Trophoblast cell (in vitro differentiated cells and primary cell): ENCODE measurements around the gene AGBL1.

ENCODE experiments used
- DNase-seq, 2 donors: peaks; one replicate each; pipeline ENCODE4 v3.0.0-alpha.2; 2016
- H2AFZ ChIP-seq: 2 replicates; pipeline ENCODE4 v1.6.1; 2013; ENCODE audit warnings: low read length, moderate library complexity, mild to moderate bottlenecking; ENCODE audit not compliant: insufficient read depth, poor library complexity
- H2AK5ac ChIP-seq: 2 replicates; pipeline ENCODE4 v1.6.1; 2013; ENCODE audit warnings: mild to moderate bottlenecking, low read length
- H2BK120ac ChIP-seq: 2 replicates; pipeline ENCODE4 v1.6.1; 2013; ENCODE audit warnings: low read length, mild to moderate bottlenecking, moderate library complexity; ENCODE audit not compliant: insufficient read depth, poor library complexity
- H2BK12ac ChIP-seq: 2 replicates; pipeline ENCODE4 v1.6.1; 2013; ENCODE audit warnings: mild to moderate bottlenecking, low read length, moderate library complexity
- H2BK5ac ChIP-seq: 2 replicates; pipeline ENCODE4 v1.6.1; 2013; ENCODE audit warnings: low read length, low read depth, moderate library complexity, mild to moderate bottlenecking; ENCODE audit not compliant: poor library complexity
- H3K14ac ChIP-seq: 2 replicates; pipeline ENCODE4 v1.6.1; 2013; ENCODE audit warnings: mild to moderate bottlenecking, low read length
- H3K18ac ChIP-seq: 2 replicates; pipeline ENCODE4 v1.6.1; 2013; ENCODE audit warnings: mild to moderate bottlenecking, low read length
- H3K23ac ChIP-seq: 2 replicates; pipeline ENCODE4 v1.6.1; 2013; ENCODE audit warnings: low read length
- H3K27ac ChIP-seq: 2 replicates; pipeline ENCODE4 v1.5.1; 2013; ENCODE audit warnings: low read depth, mild to moderate bottlenecking, inconsistent platforms, low read length, moderate library complexity
- H3K27me3 ChIP-seq: 2 replicates; pipeline ENCODE4 v1.6.1; 2013; ENCODE audit warnings: inconsistent platforms, mild to moderate bottlenecking, low read length, moderate library complexity; ENCODE audit not compliant: insufficient read depth
- H3K36me3 ChIP-seq, 2 experiments: 1 replicate in 1 of 2; 2 replicates in 1 of 2; pipeline ENCODE4 v1.6.1; 2013; ENCODE audit warnings: low read length in 2 of 2, mild to moderate bottlenecking in 2 of 2, moderate library complexity in 1 of 2; ENCODE audit not compliant: insufficient read depth in 2 of 2, control insufficient read depth in 1 of 2
- H3K4ac ChIP-seq: 2 replicates; pipeline ENCODE4 v1.6.1; 2013; ENCODE audit warnings: low read depth, mild to moderate bottlenecking, low read length, moderate library complexity
- H3K4me1 ChIP-seq, 2 experiments: 1 replicate in 1 of 2; 2 replicates in 1 of 2; pipeline ENCODE4 v1.6.1; 2013; ENCODE audit warnings: low read length in 2 of 2, mild to moderate bottlenecking in 2 of 2, moderate library complexity in 1 of 2; ENCODE audit not compliant: insufficient read depth in 2 of 2, control insufficient read depth in 1 of 2
- H3K4me2 ChIP-seq: 2 replicates; pipeline ENCODE4 v1.6.1; 2013; ENCODE audit warnings: inconsistent platforms, mild to moderate bottlenecking, low read length, moderate library complexity
- H3K4me3 ChIP-seq: 2 replicates; pipeline ENCODE4 v1.5.1; 2013; ENCODE audit warnings: mild to moderate bottlenecking, low read depth, low read length, inconsistent platforms
- H3K79me1 ChIP-seq: one replicate; pipeline ENCODE4 v1.6.1; 2013; ENCODE audit warnings: low read length
- H3K79me2 ChIP-seq: 2 replicates; pipeline ENCODE4 v1.6.1; 2013; ENCODE audit warnings: low read length, mild to moderate bottlenecking; ENCODE audit not compliant: control insufficient read depth, insufficient read depth, poor library complexity
- H3K9ac ChIP-seq: 2 replicates; pipeline ENCODE4 v1.6.1; 2013; ENCODE audit warnings: mild to moderate bottlenecking, low read length
- H3K9me3 ChIP-seq: 2 replicates; pipeline ENCODE4 v1.6.1; 2013; ENCODE audit warnings: low read depth, mild to moderate bottlenecking, control low read depth, inconsistent platforms, low read length; ENCODE audit not compliant: insufficient read depth
- H4K12ac ChIP-seq: 2 replicates; pipeline ENCODE4 v1.6.1; 2013; ENCODE audit warnings: low read depth, mild to moderate bottlenecking, low read length, moderate library complexity
- H4K8ac ChIP-seq: 2 replicates; pipeline ENCODE4 v1.6.1; 2013; ENCODE audit warnings: low read depth, mild to moderate bottlenecking, low read length, moderate library complexity
- H4K91ac ChIP-seq: one replicate; pipeline ENCODE4 v1.6.1; 2013; ENCODE audit warnings: low read depth, mild to moderate bottlenecking, low read length, moderate library complexity
- WGBS: extraction: QIAGEN DNeasy Blood & Tissue Kit; methylation state at CpG from one replicate; pipeline ENCODE4 v1.1.7; 2013; ENCODE audit warnings: missing lambda C conversion rate; ENCODE audit not compliant: insufficient read length, insufficient coverage; ENCODE audit errors: extremely low coverage; 5-methylcytosine and 5-hydroxymethylcytosine counted together

AGBL1 gene

DNA sequence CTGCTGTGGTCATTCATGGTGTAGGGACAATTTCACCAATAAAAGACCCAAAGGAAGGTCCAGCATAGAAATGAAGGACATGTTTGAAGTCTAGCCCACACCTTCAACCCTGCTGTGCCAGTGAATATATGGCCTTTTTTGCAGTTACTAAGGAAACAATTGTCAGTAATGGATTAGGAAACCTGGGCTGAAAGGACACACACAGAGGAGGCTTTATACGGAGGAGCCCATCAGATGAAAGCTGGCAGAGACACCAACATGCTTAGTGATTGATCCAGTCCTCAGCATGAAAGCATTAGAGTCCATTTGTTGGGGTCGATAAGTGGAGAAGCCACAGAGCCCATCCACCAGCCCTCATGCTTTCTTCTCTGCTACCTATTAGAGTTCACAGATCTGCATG lies 584.3 kb downstream of the AGBL1 start:
- Histone ChIP-seq H3K18ac (no peak overlapping the region), H3K23ac (no peak overlapping the region), H2BK12ac (no peak overlapping the region), H3K14ac (no peak overlapping the region), H3K4me3 (no peak overlapping the region), H3K9me3 (no peaks in the 10 kb centered on the region), H3K79me1 (no peaks in the 10 kb centered on the region), H3K27me3 (no peaks in the 10 kb centered on the region), H3K9ac (no peak overlapping the region), H2AK5ac (no peak overlapping the region), H3K36me3 (no peaks in the 10 kb centered on the region), H3K4me2 (no peak overlapping the region), H3K27ac (no peak overlapping the region), H3K79me2 (no peaks in the 10 kb centered on the region), H4K91ac (no peak overlapping the region), H4K8ac (no peak overlapping the region), H2AFZ (no peak overlapping the region), H4K12ac (no peak overlapping the region), H3K4ac (no peak overlapping the region), H2BK120ac (no peak overlapping the region), H3K4me1 (no peaks in the 10 kb centered on the region), H2BK5ac (no peak overlapping the region)
- DNase-seq: no peak
- no CpG with 5 or more reads among the region's 2 CpGs for WGBS

DNA sequence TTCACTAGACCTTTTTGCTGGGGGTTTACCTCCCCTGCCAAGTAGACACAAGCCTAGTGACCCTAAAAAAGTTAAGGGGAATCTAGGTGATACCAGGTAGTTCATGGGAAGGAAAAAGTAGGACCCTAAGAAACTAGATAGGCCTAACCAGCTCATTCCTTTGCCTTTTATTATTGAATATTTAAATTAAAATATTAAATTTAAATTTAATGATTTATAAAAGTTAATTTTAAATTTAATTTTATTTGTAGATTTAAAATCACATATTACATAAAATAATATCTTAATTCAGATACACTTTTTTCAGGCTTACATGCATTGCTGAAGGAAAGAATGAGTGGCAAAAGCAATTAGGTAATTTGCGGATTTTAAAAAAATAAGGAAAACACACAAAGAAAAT lies 584.9 kb downstream of the AGBL1 start:
- Histone ChIP-seq H3K36me3 (no peaks in the 10 kb centered on the region), H4K8ac (no peak overlapping the region), H3K4ac (no peak overlapping the region), H3K79me1 (no peaks in the 10 kb centered on the region), H3K27ac (no peak overlapping the region), H3K27me3 (no peaks in the 10 kb centered on the region), H2BK120ac (no peak overlapping the region), H3K9me3 (no peaks in the 10 kb centered on the region), H3K4me2 (no peak overlapping the region), H4K12ac (no peak overlapping the region), H3K4me3 (no peak overlapping the region), H3K4me1 (no peaks in the 10 kb centered on the region), H3K79me2 (no peaks in the 10 kb centered on the region), H2BK12ac (no peak overlapping the region), H3K23ac (no peak overlapping the region), H2AK5ac (no peak overlapping the region), H4K91ac (no peak overlapping the region), H3K18ac (no peak overlapping the region), H2BK5ac (no peak overlapping the region), H3K14ac (no peak overlapping the region), H3K9ac (no peak overlapping the region), H2AFZ (no peak overlapping the region)
- WGBS: no CpG with 5 or more reads among the region's 1 CpG
- no peak for DNase-seq

DNA sequence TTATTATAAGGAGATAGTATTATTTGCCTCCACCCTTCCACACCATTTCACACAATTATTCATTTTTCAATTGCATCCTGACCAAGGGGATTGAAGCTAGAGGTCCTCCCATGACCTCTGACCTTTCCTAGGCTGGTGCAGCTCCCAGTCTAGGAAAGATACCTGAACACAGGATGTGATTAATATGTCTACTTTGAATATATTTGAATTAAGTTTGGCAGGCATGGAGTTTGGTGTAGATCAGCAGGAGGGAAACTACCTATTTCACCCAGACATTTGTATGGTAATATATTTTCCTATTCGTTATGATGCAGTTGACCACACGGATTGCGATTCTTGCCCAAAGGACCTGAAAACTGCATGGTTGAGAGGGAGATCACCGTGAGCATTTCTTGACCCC lies 596.3 kb downstream of the AGBL1 start:
- Histone ChIP-seq H3K79me2 (no peaks in the 10 kb centered on the region), H3K23ac (no peak overlapping the region), H2BK12ac (no peak overlapping the region), H3K4me2 (no peak overlapping the region), H3K27ac (no peak overlapping the region), H4K12ac (no peak overlapping the region), H3K4me3 (no peak overlapping the region), H2AK5ac (no peak overlapping the region), H3K14ac (no peak overlapping the region), H2AFZ (no peak overlapping the region), H3K4ac (no peak overlapping the region), H3K27me3 (no peaks in the 10 kb centered on the region), H4K91ac (no peak overlapping the region), H3K9ac (no peak overlapping the region), H3K4me1 (no peaks in the 10 kb centered on the region), H3K36me3 (no peaks in the 10 kb centered on the region), H4K8ac (no peak overlapping the region), H3K18ac (no peak overlapping the region), H3K79me1 (no peaks in the 10 kb centered on the region), H3K9me3 (no peaks in the 10 kb centered on the region), H2BK5ac (no peak overlapping the region), H2BK120ac (no peak overlapping the region)
- no CpG with 5 or more reads among the region's 4 CpGs for WGBS
- no peak for DNase-seq

DNA sequence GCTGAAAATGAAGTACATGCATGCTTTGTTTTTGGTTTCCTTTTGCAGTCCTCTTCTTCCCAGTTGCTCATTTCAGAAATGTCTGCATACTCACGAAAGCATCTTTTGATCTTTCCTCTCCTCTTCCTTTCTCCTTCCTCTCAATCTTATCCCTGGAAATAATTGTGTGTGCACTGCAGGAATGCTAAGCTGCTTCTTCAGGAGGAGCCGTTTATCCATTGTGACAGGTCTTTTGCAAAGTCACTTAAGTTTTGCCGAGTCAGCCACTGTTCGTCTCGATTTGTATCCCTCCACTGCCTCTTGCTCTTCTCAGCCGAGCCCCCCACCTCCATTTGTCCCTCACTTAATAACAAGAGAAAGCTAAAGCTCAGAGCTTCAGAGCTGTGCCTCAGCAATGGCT lies 597.6 kb downstream of the AGBL1 start:
- Histone ChIP-seq H3K4me2 (no peak overlapping the region), H3K79me1 (no peaks in the 10 kb centered on the region), H4K8ac (no peak overlapping the region), H3K36me3 (no peaks in the 10 kb centered on the region), H3K9me3 (no peaks in the 10 kb centered on the region), H4K91ac (no peak overlapping the region), H2BK120ac (no peak overlapping the region), H2BK12ac (no peak overlapping the region), H3K4me1 (no peaks in the 10 kb centered on the region), H3K23ac (no peak overlapping the region), H3K79me2 (no peaks in the 10 kb centered on the region), H2AK5ac (no peak overlapping the region), H3K14ac (no peak overlapping the region), H3K4me3 (no peak overlapping the region), H3K27ac (no peak overlapping the region), H3K18ac (no peak overlapping the region), H3K27me3 (no peaks in the 10 kb centered on the region), H2BK5ac (no peak overlapping the region), H4K12ac (no peak overlapping the region), H3K4ac (no peak overlapping the region), H3K9ac (no peak overlapping the region), H2AFZ (no peak overlapping the region)
- DNase-seq: no peak
- no CpG with 5 or more reads among the region's 6 CpGs for WGBS
